Stimulated activated CD4-positive, alpha-beta T cell treated with anti-CD3 and anti-CD28 coated beads, Interleukin-1b, Interleukin-23, amount 100 ng/mL, for 1 hour (primary cell): ENCODE measurements around the gene CCPG1.

Experiments
- DNase-seq, 2 donors: peaks; one replicate each; pipeline ENCODE4 v3.0.0-alpha.2; 2020; ENCODE audit warnings: low read depth in 2 of 2

The CCPG1 gene

GRCh38 chr15:55387027-55387426, 21.1 kb downstream of the CCPG1 start:
- no peak for DNase-seq

DNA sequence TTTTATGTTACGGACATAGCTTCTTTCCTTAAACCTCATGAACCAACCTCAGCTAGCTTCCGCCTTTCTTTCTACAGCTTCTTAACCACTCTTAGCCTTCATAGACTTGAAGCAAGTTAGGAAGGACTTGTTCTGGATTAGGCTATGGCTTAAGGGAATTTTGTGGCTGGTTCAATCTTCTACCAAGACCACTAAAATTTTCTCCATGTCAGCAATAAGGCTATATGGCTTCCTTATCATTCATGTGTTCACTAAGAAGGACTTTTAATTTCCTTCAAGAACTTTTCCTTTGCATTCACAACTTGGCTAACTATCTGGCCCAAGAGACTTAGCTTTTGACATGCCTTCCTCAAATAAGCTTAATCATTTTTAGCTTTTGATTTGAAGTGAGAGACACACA, 24.5 kb downstream of the CCPG1 start:
- DNase-seq: no peak

DNA sequence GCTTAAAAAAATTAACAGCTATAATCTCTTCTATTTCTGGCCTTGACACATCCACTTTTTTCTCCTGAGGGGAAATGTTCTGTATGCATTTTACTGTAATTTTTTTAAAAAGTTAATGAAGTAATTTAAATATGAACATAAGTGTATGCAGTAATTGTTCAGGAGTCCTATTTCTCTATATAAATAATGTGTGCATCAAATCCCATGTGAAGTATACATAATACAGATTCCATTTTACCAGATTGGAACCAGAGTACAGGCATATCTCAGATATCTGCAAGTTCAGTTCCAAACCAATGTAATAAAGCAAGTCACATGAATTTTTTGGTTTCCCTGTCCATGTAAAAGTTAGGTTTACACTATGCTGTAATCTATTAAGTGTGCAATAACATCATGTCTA, 26.6 kb downstream of the CCPG1 start:
- no peak for DNase-seq

DNA sequence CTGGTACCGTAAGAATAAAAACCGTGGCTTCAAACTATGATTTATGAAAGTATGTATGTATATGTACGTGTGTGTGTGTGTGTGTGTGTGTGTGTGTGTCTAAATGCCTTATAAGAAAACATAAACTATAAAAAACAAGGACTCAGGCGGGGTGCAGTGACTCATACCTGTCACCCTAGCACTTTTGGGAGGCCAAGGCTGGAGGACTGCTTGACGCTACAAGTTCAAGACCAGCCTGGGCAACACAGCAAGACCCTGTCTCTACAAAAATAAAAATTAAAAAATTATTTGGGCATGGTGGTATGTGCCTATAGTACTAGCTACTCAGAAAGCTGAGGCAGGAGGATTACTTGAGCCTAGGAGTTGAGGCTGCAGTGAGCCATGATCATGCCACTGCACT, 29.1 kb downstream of the CCPG1 start:
- no peak for DNase-seq

DNA sequence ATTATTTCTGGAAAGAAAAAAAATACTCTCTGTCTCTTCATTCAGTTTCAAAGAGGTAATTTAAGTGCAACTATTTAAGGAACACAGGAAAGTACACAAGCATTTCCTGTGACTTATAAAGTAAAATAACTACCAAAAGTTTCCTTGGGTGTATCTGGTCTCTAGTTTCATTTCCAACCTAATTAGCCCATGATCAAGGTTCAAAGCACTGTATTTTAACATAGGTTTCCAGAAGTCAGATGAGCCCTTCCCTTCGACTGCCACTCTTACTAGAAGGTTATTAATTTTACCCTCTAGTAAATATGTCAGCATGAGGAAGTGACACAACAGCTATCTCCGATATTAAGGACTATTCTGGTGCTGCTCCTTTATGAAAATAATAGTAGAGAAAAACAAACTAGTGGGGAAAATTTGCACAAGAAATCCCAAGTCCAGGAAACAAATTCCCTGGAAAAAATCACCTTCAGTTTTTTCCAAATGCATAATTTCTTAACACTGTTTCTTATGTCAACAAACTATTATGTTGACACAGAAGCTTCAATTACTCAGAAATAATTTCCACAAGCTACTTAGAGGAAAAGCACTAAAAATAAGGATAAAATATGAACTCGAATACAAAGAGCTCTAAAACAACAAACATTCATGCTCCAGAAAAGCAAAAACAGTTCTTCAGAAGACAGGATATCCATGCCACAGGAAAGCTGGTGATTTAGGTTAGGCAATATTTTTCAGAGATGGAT, 35.3 kb downstream of the CCPG1 start:
- DNase-seq: no peak

DNA sequence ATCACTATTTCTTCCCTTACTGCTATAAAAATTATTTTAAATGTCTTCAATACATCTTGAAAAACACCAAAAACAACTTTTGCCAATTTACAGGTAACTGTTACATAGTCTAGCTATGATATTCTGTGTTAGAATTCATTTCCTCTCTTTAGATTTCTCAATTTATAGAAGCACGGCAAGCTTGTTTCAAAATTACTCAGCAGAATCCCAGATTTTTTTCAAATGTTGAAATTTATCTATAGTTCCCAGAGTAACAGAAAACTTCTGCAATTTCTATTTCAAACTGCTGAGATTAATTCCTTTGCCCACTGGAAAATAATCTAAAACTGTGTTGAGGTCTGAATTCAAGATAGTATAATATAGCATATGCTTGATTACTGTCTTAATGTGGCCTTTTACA, 41.2 kb downstream of the CCPG1 start:
- DNase-seq: no peak

DNA sequence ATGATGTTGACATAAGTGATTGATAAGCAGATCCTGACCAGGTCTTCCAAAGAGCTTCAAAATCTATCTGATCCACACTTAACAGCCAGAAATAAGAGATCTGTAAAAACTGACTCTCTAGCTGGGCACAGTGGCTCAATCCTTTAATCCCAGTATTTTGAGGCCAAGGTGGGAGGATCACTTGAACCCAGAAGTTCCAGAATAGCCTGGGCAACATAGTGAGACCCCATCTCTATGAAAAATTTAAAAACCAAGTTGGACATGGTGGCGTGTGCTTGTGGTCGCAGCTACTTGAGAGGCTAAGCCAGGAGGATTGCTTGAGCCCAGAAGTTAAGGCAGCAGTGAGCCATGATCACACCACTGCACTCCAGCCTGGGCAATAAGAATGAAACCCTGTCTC, 45.5 kb downstream of the CCPG1 start:
- no peak for DNase-seq

- DNase-seq: no peak
These were observed 47.1 kb downstream of the CCPG1 start for GRCh38 chr15:55361048-55361447.

DNA sequence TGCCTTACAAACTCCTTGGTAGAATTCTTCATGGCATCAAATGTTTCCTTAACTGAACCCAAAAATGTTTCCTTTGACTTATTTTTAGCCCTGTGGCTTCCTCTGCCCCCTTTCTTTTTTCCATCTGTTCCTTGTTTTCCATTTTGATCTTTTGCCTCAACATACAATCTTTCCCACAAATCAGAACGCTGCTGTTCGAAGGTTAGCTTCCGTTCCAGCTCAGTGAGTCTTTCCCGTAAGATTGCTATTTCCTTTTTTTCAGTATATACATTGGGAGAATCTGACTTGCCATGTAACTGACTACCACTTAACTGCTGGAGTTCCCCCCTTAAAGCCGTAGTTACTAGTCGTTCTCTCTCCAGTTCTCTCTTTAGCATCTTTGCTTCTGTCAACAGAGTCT, 47.9 kb downstream of the CCPG1 start:
- no peak for DNase-seq

- DNase-seq: no peak
These were observed 49.7 kb downstream of the CCPG1 start for GRCh38 chr15:55358471-55358870.

DNA sequence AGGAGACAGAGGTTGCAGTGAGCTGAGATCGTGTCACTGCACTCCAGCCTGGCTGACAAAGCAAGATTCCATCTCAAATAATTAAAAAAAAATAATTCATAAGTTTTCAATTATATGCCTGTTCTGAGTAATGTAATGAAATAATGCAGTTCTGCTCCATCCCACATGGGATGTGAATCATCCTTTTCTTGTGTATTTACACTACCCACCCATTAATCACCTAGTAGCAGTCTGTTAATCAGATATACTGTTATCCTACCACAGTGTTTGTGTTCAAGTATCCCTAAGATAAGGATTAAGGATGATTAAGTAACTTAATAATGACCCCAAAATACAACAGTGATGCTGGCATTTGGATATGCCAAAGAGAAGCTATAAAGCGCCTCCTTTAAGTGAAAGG, 50.4 kb downstream of the CCPG1 start:
- DNase-seq: no peak

GRCh38 chr15:55356985-55357585, 51.1 kb downstream of the CCPG1 start:
- DNase-seq: no peak

GRCh38 chr15:55353025-55353424, 55.1 kb downstream of the CCPG1 start:
- no peak for DNase-seq

DNA sequence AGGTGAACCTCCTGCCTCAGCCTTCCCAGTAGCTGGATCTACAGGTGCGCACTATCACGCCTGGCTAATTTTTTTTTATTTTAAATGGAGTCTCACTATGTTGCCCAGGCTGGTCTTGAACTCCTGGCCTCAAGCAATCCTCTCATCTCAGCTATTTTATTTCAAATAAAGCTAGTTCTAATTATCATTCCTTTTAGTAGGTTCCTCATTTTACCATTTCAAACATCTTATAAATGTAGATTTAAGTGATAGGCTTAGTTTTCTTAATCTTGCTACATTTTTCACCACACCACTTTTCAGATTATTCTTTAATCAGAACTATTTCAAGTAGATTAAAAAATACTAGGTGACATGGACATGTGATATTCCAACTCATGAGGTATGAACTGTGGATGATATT, 58.9 kb downstream of the CCPG1 start:
- DNase-seq: no peak

- DNase-seq: no peak
These were observed 59.8 kb downstream of the CCPG1 start for GRCh38 chr15:55348281-55348778.

- no peak for DNase-seq
These were observed 64.0 kb downstream of the CCPG1 start for GRCh38 chr15:55344206-55344605.

DNA sequence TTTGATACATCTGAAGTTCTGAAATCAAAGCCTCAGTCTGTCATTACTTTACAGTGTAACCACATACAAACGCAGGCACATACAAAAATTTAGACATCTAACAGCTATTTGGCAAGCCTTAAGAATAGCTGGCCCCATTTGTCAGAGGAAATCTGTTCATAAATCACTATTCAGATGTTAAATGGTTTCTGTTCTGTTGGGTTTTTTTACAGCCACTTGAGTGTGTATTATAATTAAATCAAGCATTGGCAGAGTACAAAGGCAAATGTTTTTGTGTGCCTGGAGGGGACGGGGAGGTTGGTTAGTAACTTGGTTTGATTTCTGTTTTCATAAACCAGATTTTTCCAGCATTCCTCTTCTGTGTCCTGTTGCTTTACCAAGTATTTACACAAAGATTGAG, 65.0 kb downstream of the CCPG1 start:
- DNase-seq: no peak

- no peak for DNase-seq
These were observed 71.0 kb downstream of the CCPG1 start for GRCh38 chr15:55337160-55337559.

GRCh38 chr15:55334997-55335396, 73.2 kb downstream of the CCPG1 start:
- DNase-seq: no peak

DNA sequence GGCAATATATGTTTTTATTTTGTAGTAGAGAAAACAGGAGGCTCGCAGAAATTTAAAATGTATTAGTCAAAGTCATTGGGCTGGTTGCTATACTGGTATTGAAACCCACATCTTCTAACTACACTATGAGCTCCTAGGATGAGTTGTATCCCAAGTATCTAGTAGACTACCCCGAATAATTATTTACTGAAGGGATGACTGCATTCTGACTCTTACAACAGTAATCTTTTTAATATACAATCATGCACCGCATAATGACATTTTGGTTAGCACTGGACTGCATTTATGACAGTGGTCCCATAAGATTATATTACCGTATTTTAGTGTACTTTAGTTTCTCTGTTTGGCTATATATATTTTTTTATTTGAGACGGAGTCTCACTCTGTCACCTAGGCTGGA, 73.8 kb downstream of the CCPG1 start:
- DNase-seq: no peak

- no peak for DNase-seq
These were observed 80.8 kb downstream of the CCPG1 start for GRCh38 chr15:55327387-55327786.

- DNase-seq: no peak
These were observed 85.7 kb downstream of the CCPG1 start for GRCh38 chr15:55322467-55322866.

- DNase-seq: no peak
These were observed 87.2 kb downstream of the CCPG1 start for GRCh38 chr15:55320963-55321362.

GRCh38 chr15:55320238-55320550, 88.0 kb downstream of the CCPG1 start:
- DNase-seq: no peak
